Fibroblast of lung (primary cell): Measurements from ENCODE around the gene XXYLT1.

ENCODE experiments used
- CTCF ChIP-seq, 2 donors: IDR thresholded peaks in 1 of 2; conservative IDR thresholded peaks in 1 of 2; 1 replicate in 1 of 2; 2 replicates in 1 of 2; pipeline ENCODE4 v1.5.1; 2011 to 2012; ENCODE audit warnings: low read length in 2 of 2, control low read depth in 1 of 2, inconsistent platforms in 1 of 2, low read depth in 1 of 2, mild to moderate bottlenecking in 1 of 2
- EZH2 ChIP-seq: IDR thresholded peaks from 2 replicates; pipeline ENCODE4 v1.5.1; 2012; ENCODE audit warnings: low read length, control low read depth, mild to moderate bottlenecking; ENCODE audit errors: missing control alignments

- no peak for TF ChIP-seq CTCF (conservative IDR thresholded peaks at IDR 0.05 in 1 of 2, IDR thresholded peaks at IDR 0.05 in 1 of 2; ENCODE audit: low read depth in 1 of 2, low read length in 2 of 2)
- no peak for TF ChIP-seq EZH2
Observed at GRCh38 chr3:195044411-195044810, 226.5 kb downstream of the XXYLT1 start.
